ENCODE measurements around the gene TRPC4.

TRPC4 gene

GRCh38 chr13:37777676-37778075, 91.9 kb downstream of the TRPC4 start:
- no peak overlapping the region for H3K9ac ChIP-seq (ENCODE audit: low read length)

GRCh38 chr13:37775871-37776270, 93.7 kb downstream of the TRPC4 start:
- Histone ChIP-seq H3K27ac (ENCODE audit: low read depth, low read length) (no peak overlapping the region), H2AFZ (ENCODE audit: low read depth, low read length, severe bottlenecking) (no peak overlapping the region), H3K27me3 (ENCODE audit: low read length) (no peaks in the 10 kb centered on the region), H3K9me2 (replicated peaks; ENCODE audit: insufficient read depth, low read length) (no peaks in the 10 kb centered on the region), H3K4me2 (ENCODE audit: low read depth, low read length, poor library complexity, severe bottlenecking) (no peak overlapping the region), H3F3A (ENCODE audit: insufficient read depth) (no peaks in the 10 kb centered on the region), H3K79me2 (ENCODE audit: insufficient read depth, low read length) (no peaks in the 10 kb centered on the region), H3K9ac (ENCODE audit: low read length) (no peak overlapping the region), H4K20me1 (ENCODE audit: low read depth, low read length) (no peaks in the 10 kb centered on the region), H3K36me3 (ENCODE audit: low read length) (no peaks in the 10 kb centered on the region), H3K9me3 (ENCODE audit: insufficient read depth, low read length) (no peaks in the 10 kb centered on the region), H3K4me3 (ENCODE audit: insufficient read depth, low read length, poor library complexity, severe bottlenecking) (no peak overlapping the region)
- TF ChIP-seq CTCF (IDR thresholded peaks at IDR 0.05; ENCODE audit: insufficient read depth, low read length, poor library complexity, severe bottlenecking) (no peak), EZH2phosphoT487 (conservative IDR thresholded peaks at IDR 0.05; ENCODE audit: low read length) (no peak)

More at GRCh38 chr13:37777676-37778075, 91.9 kb downstream of the TRPC4 start:
- Histone ChIP-seq H4K20me1 (ENCODE audit: low read depth, low read length) (no peaks in the 10 kb centered on the region), H3K79me2 (ENCODE audit: insufficient read depth, low read length) (no peaks in the 10 kb centered on the region), H3K4me2 (ENCODE audit: low read depth, low read length, poor library complexity, severe bottlenecking) (no peak overlapping the region), H3K4me3 (ENCODE audit: insufficient read depth, low read length, poor library complexity, severe bottlenecking) (no peak overlapping the region), H3K27ac (ENCODE audit: low read depth, low read length) (no peak overlapping the region), H3F3A (ENCODE audit: insufficient read depth) (no peaks in the 10 kb centered on the region), H3K27me3 (ENCODE audit: low read length) (no peaks in the 10 kb centered on the region), H3K9me2 (replicated peaks; ENCODE audit: insufficient read depth, low read length) (no peaks in the 10 kb centered on the region), H3K9me3 (ENCODE audit: insufficient read depth, low read length) (no peaks in the 10 kb centered on the region), H2AFZ (ENCODE audit: low read depth, low read length, severe bottlenecking) (no peak overlapping the region), H3K36me3 (ENCODE audit: low read length) (no peaks in the 10 kb centered on the region)
- no peak for TF ChIP-seq EZH2phosphoT487 (conservative IDR thresholded peaks at IDR 0.05; ENCODE audit: low read length)
- no peak for TF ChIP-seq CTCF (IDR thresholded peaks at IDR 0.05; ENCODE audit: insufficient read depth, low read length, poor library complexity, severe bottlenecking)

DNA sequence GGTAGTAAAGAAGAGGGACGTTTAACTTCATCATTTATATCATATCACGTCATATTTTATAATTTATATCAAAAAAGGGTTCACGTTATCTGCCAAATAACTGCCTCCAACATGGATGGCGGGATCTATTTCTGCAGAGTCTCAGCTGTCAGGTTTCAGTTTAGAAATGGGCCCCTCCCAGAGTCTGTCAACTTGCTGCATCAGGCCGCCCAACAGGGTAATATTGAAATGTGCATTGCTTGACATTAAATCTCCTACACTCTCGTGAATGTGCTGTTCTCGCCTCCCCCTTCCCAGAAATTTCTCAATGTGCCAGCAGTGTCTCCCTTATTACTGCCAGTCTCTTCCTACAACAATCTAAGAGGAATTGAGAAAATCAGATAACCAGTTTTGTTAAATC, 96.9 kb downstream of the TRPC4 start:
- Histone ChIP-seq H3K4me3 (ENCODE audit: insufficient read depth, low read length, poor library complexity, severe bottlenecking) (no peak overlapping the region), H3F3A (ENCODE audit: insufficient read depth) (no peaks in the 10 kb centered on the region), H4K20me1 (ENCODE audit: low read depth, low read length) (no peaks in the 10 kb centered on the region), H3K79me2 (ENCODE audit: insufficient read depth, low read length) (no peaks in the 10 kb centered on the region), H2AFZ (ENCODE audit: low read depth, low read length, severe bottlenecking) (no peak overlapping the region), H3K9me3 (ENCODE audit: insufficient read depth, low read length) (no peaks in the 10 kb centered on the region), H3K27me3 (ENCODE audit: low read length) (no peaks in the 10 kb centered on the region), H3K27ac (ENCODE audit: low read depth, low read length) (no peak overlapping the region), H3K9ac (ENCODE audit: low read length) (no peak overlapping the region), H3K4me2 (ENCODE audit: low read depth, low read length, poor library complexity, severe bottlenecking) (no peak overlapping the region), H3K36me3 (ENCODE audit: low read length) (no peaks in the 10 kb centered on the region), H3K9me2 (replicated peaks; ENCODE audit: insufficient read depth, low read length) (no peaks in the 10 kb centered on the region)
- TF ChIP-seq CTCF (IDR thresholded peaks at IDR 0.05; ENCODE audit: insufficient read depth, low read length, poor library complexity, severe bottlenecking) (no peak), EZH2phosphoT487 (conservative IDR thresholded peaks at IDR 0.05; ENCODE audit: low read length) (no peak)
